Measurements from ENCODE around the gene UQCR10.

The UQCR10 gene

GRCh38 chr22:29767171-29768051 is at the start of gene UQCR10:
Gene UQCR10 (plus strand): TSS chr22:29767369. CDS start chr22:29767399, 30 bp downstream.
- DNase-seq (ENCODE audit: low read depth) = peak; percentile 87

GRCh38 chr22:29717789-29718188 is 49.4 kb upstream of the UQCR10 start:
- no peak for DNase-seq (ENCODE audit: low read depth)

DNA sequence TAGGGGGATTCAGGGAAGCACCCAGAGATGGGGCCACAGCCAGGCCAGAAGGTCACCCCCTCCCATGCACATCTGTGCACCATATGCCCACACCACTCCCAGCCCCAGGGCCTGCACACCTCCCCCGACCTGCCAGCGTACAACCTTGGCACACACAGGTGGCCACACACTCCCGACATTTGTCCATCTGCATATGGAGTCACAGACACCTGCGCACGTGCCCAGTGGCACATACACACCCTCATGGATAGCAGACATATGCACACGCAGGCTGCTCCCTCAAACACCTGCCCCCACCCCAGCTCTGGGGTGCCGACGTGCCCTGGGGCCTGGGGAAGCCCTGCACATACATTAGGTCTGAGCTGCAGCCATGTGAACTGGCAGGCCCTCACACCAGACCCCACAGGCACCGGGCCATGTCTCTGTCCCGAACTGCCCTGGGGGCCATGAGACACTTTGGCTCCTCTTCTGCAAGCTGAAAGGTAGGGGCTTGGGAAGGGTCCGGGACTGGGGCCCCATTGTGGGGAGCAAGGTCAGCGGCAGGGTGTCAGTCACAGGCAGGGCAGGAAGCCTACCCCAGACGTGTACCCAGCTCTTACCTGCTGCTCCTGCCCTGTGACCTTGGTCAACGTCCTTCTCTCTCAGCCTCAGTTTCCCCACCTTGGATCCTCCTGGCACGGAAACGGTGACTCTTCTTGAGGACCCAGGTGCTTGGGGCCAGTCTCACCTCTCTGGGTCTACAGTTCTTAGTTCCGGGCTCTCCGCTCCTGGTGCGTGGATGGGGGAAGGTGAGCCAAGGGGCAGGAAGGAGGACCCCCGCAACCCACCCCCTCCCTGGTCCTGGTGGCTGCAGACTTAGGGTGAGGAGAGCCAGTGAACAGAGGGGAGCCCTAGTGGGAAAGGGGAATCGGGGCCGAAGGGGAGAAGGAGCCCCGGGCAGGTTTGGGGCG is 47.9 kb upstream of the UQCR10 start:
- no peak for DNase-seq (ENCODE audit: low read depth)

DNA sequence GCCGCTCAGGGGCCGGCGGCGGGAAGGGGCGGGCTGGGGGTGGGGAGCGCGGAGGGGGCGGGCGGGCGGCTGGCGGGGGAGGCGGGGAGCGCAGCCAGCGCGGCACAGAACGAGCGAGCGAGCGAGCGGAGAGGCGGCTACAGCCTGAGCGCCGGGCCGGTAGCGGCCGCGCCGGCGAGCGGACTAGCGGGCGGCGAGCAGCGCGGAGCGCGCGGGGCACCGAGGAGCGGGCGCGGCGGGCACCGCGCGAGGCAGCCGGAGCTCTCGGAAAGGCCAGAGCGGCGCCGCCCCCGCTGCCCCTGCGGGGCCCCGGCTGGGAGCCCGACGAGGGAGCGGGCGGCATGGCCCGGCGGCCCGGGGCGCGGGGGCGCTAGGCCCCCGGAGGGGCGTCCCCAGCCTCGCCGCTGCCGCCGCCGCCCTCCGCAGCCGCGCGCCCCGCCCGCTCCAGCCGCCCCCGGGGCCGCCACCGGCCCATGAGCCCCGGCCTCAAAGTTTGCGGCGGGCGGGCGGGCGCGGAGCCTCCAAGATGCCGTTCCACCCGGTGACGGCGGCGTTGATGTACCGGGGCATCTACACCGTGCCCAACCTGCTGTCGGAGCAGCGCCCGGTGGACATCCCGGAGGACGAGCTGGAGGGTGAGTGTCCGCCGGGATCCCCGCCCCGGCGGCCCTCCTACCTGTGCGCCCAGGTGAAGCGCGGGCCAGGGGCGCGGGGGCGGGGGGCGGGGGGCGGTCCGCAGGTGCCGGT is 47.1 kb upstream of the UQCR10 start, which contains the start of gene CABP7:
Gene CABP7, plus strand, starts transcription at position 105 of the 747 bp plus-strand sequence. Its CDS starts 422 bp downstream, at position 527.
- no peak for DNase-seq (ENCODE audit: low read depth)

GRCh38 chr22:29720811-29721323 is 46.3 kb upstream of the UQCR10 start:
- DNase-seq (ENCODE audit: low read depth) = no peak

DNA sequence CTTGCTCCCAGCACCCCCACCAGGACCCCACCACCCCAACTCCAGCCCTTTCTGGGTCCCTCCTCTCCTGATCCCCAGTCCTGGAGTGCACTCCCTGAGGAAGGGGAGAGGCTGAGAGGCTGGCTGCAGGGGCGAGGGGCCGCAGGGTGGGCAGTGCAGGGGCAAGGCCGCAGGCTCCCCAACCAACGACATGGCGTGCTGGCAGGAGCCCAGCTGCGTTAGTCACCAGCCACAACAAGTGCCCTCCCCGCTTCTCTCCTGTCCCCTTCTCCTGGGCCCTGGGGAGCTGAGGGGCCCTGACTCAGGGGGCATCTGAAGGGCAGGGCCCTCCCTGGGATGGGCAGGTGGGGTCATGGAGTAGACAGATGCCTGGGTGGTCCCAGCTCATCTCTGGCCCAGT is 45.0 kb upstream of the UQCR10 start:
- DNase-seq (ENCODE audit: low read depth) = no peak

DNA sequence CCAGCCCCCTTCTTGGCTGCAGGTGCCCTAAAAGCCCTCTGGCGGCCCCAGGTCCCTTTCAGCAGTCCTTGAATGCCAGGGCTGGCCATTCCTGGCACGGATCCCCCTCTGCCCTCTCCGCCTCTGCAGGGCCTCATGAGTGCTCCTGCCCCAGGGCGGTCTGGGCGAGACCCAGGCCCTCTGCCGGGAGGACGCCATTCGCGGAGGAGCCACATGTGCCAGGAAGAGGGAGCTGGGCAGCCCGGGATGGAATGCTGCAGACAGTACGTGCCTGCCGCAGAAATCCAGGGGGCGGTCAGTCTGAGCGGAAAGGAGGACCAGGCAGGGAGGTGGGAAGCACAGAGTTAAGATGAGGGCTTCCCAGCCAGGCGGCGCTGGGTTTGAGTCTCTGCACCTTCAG is 44.6 kb upstream of the UQCR10 start:
- no peak for DNase-seq (ENCODE audit: low read depth)

DNA sequence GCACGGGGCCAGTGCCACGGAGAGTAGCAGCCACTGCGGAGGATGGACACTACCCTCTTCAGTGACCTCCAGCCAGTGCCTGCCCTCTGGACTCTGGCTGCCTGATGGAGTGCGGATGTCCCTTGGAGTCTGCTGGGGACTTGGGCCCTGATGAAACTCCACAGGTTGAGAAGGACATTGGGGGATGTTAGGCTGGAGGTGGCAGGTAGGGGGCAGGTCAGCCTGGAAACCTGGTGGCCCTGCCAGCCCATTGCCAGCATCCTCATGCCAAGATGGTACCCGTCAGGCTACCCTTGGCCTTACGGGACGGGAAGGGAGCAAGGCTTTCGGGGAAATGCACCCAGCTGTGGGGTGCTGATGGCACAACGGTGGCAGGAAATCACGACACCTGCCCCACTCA is 43.4 kb upstream of the UQCR10 start:
- DNase-seq (ENCODE audit: low read depth) = no peak

- DNase-seq (ENCODE audit: low read depth) = no peak
Observed at GRCh38 chr22:29724843-29725242, 42.3 kb upstream of the UQCR10 start.

GRCh38 chr22:29726106-29726505 is 41.1 kb upstream of the UQCR10 start:
- no peak for DNase-seq (ENCODE audit: low read depth)

GRCh38 chr22:29726512-29727130 is 40.5 kb upstream of the UQCR10 start:
- no peak for DNase-seq (ENCODE audit: low read depth)

- no peak for DNase-seq (ENCODE audit: low read depth)
Observed at GRCh38 chr22:29727131-29727523, 40.0 kb upstream of the UQCR10 start.

- no peak for DNase-seq (ENCODE audit: low read depth)
Observed at GRCh38 chr22:29729161-29729560, 38.0 kb upstream of the UQCR10 start.

GRCh38 chr22:29731058-29731850 is 35.9 kb upstream of the UQCR10 start:
- no peak for DNase-seq (ENCODE audit: low read depth)

- DNase-seq (ENCODE audit: low read depth) = no peak
Observed at GRCh38 chr22:29732883-29733282, 34.3 kb upstream of the UQCR10 start.

GRCh38 chr22:29733362-29734201 is 33.6 kb upstream of the UQCR10 start:
- no peak for DNase-seq (ENCODE audit: low read depth)

DNA sequence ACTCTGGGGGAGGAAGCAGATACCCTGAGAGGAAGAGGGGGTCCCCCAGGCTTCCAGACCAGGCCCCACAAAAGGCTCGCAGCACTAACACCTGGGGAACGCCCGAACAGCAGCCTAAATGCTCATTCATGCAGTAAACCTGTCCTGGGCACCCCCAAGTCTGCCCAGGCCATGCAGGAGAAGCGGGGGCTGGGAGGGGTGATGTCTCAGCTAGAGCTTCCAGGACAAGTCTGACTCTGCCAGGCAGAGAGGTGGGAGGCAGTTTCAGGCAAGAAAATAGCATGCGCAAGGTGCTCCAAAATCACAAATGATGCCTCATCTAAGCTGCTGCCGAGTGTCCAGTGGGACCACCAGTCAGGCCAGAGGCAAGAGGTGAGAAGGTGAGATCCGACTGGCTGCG is 32.8 kb upstream of the UQCR10 start:
- no peak for DNase-seq (ENCODE audit: low read depth)

GRCh38 chr22:29734838-29735237 is 32.3 kb upstream of the UQCR10 start:
- no peak for DNase-seq (ENCODE audit: low read depth)

GRCh38 chr22:29735416-29735815 is 31.8 kb upstream of the UQCR10 start:
- no peak for DNase-seq (ENCODE audit: low read depth)
